ENCODE data around the gene SIRT6.
"Not testable (repeated sequence)": the region's sequence is repeated elsewhere in the genome, so short reads cannot be mapped to it uniquely, and the experiment has no call there.

Gene SIRT6

DNA sequence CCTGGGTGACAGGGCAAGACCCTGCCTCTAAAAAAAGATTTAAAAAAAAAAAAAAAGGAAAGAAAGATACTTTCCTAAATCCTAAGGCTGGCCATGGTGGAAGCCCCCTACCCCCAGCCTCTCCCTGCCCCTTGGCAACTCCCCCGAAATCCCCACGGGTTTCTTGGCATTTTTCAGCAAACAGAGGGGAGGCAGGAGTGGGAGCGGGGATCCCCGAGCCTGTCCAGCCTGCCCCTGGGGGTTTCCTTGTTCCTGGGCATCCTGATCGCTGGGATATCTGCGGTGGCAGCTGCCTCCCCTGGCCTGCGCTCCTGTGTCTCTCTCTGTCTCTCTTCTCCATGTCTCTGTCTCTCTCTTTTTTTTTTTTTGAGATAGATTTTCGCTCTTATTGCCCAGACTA lies 43.5 kb upstream of the SIRT6 start:
- TF ChIP-seq, protein P1, sequence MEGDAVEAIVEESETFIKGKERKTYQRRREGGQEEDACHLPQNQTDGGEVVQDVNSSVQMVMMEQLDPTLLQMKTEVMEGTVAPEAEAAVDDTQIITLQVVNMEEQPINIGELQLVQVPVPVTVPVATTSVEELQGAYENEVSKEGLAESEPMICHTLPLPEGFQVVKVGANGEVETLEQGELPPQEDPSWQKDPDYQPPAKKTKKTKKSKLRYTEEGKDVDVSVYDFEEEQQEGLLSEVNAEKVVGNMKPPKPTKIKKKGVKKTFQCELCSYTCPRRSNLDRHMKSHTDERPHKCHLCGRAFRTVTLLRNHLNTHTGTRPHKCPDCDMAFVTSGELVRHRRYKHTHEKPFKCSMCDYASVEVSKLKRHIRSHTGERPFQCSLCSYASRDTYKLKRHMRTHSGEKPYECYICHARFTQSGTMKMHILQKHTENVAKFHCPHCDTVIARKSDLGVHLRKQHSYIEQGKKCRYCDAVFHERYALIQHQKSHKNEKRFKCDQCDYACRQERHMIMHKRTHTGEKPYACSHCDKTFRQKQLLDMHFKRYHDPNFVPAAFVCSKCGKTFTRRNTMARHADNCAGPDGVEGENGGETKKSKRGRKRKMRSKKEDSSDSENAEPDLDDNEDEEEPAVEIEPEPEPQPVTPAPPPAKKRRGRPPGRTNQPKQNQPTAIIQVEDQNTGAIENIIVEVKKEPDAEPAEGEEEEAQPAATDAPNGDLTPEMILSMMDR (IDR thresholded peaks at IDR 0.05; ENCODE audit: low read depth, low read length, missing control alignments): no peak
- in situ Hi-C loops (cut with HindIII; ENCODE audit: low pct_ligation_motif_present, low sequenced_read_pairs): no loop called here
- H3K27me3 ChIP-seq (replicated peaks): no peaks in the 10 kb centered on the region
- no peak overlapping the region for H3K4me3 ChIP-seq (ENCODE audit: low read depth, low read length)
- no peaks in the 10 kb centered on the region for H3K36me3 ChIP-seq (replicated peaks)
- DNase-seq: no peak
- H3K27ac ChIP-seq: no peak overlapping the region

DNA sequence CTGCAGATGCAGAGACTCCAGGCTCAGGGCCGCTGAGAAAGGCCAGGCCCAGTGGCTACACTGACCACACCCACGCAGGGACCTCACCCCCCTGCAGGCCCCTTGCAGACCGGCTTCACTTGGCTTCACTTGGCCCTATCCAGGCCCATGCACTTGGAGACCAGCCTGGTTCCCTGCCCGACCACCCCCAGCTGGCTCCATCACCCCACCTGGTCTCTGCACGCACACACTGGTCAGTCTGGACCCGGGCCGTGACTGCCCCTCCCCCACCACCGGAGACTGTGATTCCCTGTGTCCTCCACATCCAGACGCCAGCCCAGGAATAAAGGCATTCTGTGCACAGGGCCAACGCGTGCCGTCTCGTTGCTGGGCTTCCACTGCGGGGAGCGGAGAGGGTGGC lies 42.1 kb upstream of the SIRT6 start:
- no peaks in the 10 kb centered on the region for H3K36me3 ChIP-seq (replicated peaks)
- no peak for DNase-seq
- H3K27me3 ChIP-seq (replicated peaks): no peaks in the 10 kb centered on the region
- H3K4me3 ChIP-seq (ENCODE audit: low read depth, low read length): no peak overlapping the region
- TF ChIP-seq, protein P1 (IDR thresholded peaks at IDR 0.05; ENCODE audit: low read depth, low read length, missing control alignments): no peak
- H3K27ac ChIP-seq: no peak overlapping the region
- in situ Hi-C loops (cut with HindIII; ENCODE audit: low pct_ligation_motif_present, low sequenced_read_pairs): no loop called here

DNA sequence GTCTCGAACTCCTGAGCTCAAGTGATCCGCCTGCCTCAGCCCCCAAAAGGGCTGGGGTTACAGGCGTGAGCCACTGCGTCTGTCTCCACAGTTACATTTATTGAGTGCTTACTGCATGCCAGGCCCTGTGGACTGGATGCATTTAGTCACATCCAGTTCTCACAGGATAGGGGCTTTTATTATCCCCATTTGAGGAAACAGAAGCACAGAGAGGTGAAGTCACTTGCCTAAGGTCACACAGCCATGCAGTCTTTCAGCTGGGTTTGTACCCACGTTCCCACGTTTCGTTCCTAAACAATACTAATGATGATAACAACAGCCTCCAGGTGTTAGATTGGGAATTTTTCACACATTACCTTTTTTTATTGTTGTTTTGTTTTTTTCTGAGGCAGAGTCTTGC lies 37.8 kb upstream of the SIRT6 start:
- in situ Hi-C loops (cut with HindIII; ENCODE audit: low pct_ligation_motif_present, low sequenced_read_pairs): no loop called here

DNA sequence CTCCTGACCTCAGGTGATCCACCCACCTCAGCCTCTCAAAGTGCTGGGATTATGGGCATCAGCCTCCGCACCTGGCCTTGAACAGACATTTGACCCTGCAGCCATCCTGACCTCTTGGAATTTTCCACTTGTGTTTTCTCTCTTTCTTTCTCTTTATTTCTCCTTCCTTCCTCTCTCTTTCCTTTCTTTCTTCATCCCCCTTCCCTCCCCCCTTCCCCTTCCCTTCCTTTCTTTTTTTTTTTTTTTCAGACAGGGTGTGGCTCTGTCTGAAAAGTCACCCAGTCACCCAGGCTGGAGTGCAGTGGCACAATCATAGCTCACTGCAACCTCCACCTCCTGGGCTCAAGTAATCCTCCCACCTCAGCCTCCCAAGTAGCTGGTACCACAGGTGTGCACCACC lies 36.2 kb upstream of the SIRT6 start:
- DNase-seq; H3K27me3 ChIP-seq (replicated peaks); H3K36me3 ChIP-seq (replicated peaks); H3K27ac ChIP-seq; in situ Hi-C loops (cut with HindIII; ENCODE audit: low pct_ligation_motif_present, low sequenced_read_pairs); H3K4me3 ChIP-seq (ENCODE audit: low read depth, low read length): not testable (repeated sequence)

More for the DNA sequence above, 37.8 kb upstream of the SIRT6 start:
- no peak overlapping the region for H3K4me3 ChIP-seq (ENCODE audit: low read depth, low read length)
- DNase-seq: no peak
- no peak overlapping the region for H3K27ac ChIP-seq
- TF ChIP-seq, protein P1 (IDR thresholded peaks at IDR 0.05; ENCODE audit: low read depth, low read length, missing control alignments): no peak
- H3K36me3 ChIP-seq (replicated peaks): no peaks in the 10 kb centered on the region
- H3K27me3 ChIP-seq (replicated peaks): no peaks in the 10 kb centered on the region

DNA sequence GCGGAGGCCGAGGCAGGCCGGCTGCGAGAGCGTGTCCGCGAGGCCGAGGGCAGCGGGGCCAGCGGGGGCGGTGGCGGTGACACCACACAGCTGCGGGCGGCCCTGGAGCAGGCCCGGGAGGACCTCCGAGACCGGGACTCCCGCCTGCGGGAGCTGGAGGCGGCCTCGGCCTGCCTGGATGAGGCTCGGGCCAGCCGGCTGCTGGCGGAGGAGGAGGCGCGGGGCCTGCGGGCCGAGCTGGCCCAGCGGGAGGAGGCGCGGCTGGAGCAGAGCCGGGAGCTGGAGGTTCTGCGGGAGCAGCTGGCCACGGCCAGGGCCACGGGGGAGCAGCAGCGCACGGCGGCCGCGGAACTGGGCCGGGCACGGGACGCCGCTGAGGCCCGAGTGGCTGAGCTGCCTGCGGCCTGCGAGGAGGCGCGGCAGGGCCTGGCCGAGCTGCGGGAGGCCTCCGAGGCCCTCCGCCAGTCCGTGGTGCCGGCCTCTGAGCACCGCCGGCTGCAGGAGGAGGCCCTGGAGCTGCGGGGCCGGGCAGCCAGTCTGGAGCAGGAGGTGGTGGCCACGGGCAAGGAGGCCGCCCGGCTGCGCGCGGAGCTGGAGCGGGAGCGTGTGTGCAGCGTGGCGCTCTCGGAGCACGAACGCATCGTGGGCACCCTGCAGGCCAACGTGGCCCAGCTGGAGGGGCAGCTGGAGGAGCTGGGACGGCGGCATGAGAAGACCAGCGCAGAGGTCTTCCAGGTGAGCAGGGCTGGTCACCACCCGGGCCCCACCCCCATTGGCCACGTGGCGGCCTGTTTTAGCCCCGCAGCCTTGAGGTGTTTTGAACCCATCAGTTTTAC lies 35.3 kb upstream of the SIRT6 start:
- DNase-seq: no peak
- H3K36me3 ChIP-seq (replicated peaks): no peaks in the 10 kb centered on the region
- H3K4me3 ChIP-seq (ENCODE audit: low read depth, low read length): no peak overlapping the region
- no peak overlapping the region for H3K27ac ChIP-seq
- in situ Hi-C loops (cut with HindIII; ENCODE audit: low pct_ligation_motif_present, low sequenced_read_pairs): no loop called here
- no peaks in the 10 kb centered on the region for H3K27me3 ChIP-seq (replicated peaks)
- TF ChIP-seq, protein P1 (IDR thresholded peaks at IDR 0.05; ENCODE audit: low read depth, low read length, missing control alignments): no peak

DNA sequence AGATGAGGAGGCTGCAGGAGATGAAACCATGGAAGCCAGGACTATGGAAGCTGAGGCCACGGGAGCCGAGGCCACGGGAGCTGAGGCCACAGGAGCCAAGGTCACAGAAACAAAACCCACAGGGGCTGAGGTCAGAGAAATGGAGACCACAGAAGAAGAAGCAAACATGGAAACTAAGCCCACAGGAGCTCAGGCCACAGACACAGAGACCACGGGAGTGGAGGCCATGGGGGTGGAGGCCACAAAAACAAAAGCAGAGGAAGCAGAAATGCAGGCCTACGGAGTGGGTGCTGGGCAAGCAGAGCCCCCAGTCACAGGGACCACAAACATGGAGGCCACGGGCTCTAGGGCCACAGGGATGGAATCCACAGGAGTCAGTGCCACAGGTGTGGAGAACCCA lies 34.5 kb upstream of the SIRT6 start:
- no peaks in the 10 kb centered on the region for H3K36me3 ChIP-seq (replicated peaks)
- in situ Hi-C loops (cut with HindIII; ENCODE audit: low pct_ligation_motif_present, low sequenced_read_pairs): no loop called here
- no peak overlapping the region for H3K27ac ChIP-seq
- no peaks in the 10 kb centered on the region for H3K27me3 ChIP-seq (replicated peaks)
- TF ChIP-seq, protein P1 (IDR thresholded peaks at IDR 0.05; ENCODE audit: low read depth, low read length, missing control alignments): no peak
- H3K4me3 ChIP-seq (ENCODE audit: low read depth, low read length): no peak overlapping the region
- DNase-seq: no peak
